GM21423 (cell line): ENCODE data around the gene LDLRAP1.

ENCODE experiments used
- ATAC-seq: cut with Tn5 transposase; IDR thresholded peaks from one replicate; pipeline ENCODE4 v1.9.1; 2021; ENCODE audit warnings: mild to moderate bottlenecking, moderate library complexity; ENCODE audit not compliant: unreplicated experiment

The LDLRAP1 gene

GRCh38 chr1:25561421-25562100 lies 18.2 kb downstream of the LDLRAP1 start:
- ATAC-seq: no peak

- ATAC-seq: peak; percentile 75
These were observed 18.9 kb downstream of the LDLRAP1 start for GRCh38 chr1:25562101-25562927.

- no peak for ATAC-seq
These were observed 19.5 kb downstream of the LDLRAP1 start for GRCh38 chr1:25562928-25563283.

- ATAC-seq: no peak
These were observed 20.2 kb downstream of the LDLRAP1 start for GRCh38 chr1:25563330-25564215.

- ATAC-seq: no peak
These were observed 21.6 kb downstream of the LDLRAP1 start for GRCh38 chr1:25564777-25565574.

GRCh38 chr1:25565626-25566025 lies 22.2 kb downstream of the LDLRAP1 start:
- ATAC-seq: no peak

GRCh38 chr1:25566176-25566729 lies 22.8 kb downstream of the LDLRAP1 start:
- no peak for ATAC-seq

GRCh38 chr1:25566730-25567341 lies 23.4 kb downstream of the LDLRAP1 start:
- ATAC-seq: no peak

GRCh38 chr1:25567710-25568089 lies 24.3 kb downstream of the LDLRAP1 start:
- no peak for ATAC-seq

- no peak for ATAC-seq
These were observed 24.9 kb downstream of the LDLRAP1 start for GRCh38 chr1:25568090-25568833.

- no peak for ATAC-seq
These were observed 25.6 kb downstream of the LDLRAP1 start for GRCh38 chr1:25568834-25569596.

GRCh38 chr1:25569597-25570396 lies 26.4 kb downstream of the LDLRAP1 start:
- ATAC-seq: no peak

- no peak for ATAC-seq
These were observed 27.6 kb downstream of the LDLRAP1 start for GRCh38 chr1:25570798-25571521.

- ATAC-seq: no peak
These were observed 28.1 kb downstream of the LDLRAP1 start for GRCh38 chr1:25571522-25571970.

- ATAC-seq: no peak
These were observed 28.7 kb downstream of the LDLRAP1 start for GRCh38 chr1:25572107-25572506.

- no peak for ATAC-seq
These were observed 29.5 kb downstream of the LDLRAP1 start for GRCh38 chr1:25572708-25573590.
